HG02938 (cell line): ENCODE data around the gene YIPF1.

Experiments used
- ATAC-seq: cut with Tn5 transposase; IDR thresholded peaks from one replicate; pipeline ENCODE4 v1.9.1; 2021; ENCODE audit warnings: mild to moderate bottlenecking, moderate library complexity; ENCODE audit not compliant: unreplicated experiment

Gene YIPF1

DNA sequence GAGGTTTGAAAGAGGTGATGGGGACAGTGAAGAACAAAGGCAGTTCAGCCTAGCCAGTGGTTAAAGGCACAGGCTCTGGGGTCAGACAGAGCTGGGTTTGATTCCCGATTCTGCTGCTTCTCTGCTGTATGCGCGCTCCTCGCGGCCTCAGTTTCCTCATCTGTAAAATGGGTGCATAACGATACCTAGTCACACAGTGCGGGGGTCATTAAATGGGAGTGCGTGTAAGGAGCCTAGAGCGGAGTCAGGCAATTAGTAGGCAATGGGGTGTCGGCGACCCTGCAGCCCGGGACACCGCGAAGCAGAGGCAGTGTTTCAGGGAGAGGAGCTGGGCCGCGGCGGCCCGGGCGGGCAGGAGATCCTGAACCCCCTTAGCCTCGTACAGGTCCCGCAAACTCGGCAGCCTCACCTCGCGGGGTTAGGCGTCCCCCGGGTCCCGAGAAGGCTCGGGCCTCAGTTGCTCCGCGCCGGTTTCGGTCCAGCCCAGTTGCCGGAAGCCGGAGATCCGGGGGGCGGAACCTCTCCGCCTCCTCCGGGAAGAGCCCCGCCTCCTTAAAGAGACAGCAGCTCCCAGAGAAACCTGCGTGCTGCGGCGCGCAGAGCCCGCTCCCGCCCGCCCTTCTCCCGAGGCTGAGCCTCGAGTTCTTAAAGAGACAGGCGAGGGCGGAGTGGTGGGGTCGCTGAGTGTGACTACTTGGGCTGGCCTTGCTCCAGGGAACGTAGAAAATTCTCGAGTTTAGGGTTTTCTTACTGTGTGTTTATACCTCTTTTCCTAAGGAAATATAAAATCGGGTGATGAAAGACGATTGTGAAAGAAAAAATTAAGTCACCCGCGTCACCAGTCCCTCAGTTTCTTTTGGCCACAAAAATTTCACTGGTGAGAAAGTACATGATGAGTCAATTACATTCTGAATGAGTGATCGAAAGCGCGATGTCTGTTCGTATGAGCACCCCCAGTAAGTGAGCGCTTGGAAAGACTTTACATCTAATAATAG is at the start of gene YIPF1:
TSS of gene YIPF1 (minus strand) at position 494 of the 995 bp plus-strand sequence. CDS start 860 bp downstream, outside the sequence.
- ATAC-seq = peak; percentile 89

DNA sequence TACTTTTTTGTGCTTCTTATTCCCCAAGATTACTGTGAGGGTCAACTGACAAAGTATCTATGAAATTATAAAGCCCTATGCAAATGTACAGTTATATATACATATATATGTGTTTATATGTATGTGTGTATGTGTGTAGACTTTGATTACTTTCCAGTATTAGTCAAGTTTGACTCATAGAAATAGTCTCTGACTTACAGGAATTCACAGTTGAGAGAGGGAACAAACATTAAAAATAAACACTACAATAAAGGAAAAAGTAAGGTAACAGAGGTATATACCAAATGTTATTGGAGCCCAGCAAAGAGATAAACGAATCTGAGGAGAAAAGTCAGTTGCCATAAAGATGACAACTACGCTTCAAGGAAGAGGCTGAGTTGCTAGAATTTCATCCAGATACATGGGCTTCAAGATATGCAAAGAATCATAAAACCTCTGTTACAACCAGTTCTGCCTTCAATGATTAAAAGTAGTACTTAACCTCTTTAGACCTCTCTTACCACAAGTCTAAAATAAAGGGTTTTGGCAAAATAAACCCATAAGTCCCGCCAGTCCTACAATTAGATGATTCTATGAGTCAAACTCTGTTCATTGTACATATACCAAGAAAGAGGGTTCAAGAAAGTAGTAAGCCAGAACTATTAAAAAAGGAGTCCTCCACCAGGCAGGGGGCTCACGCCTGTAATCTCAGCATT is 48.7 kb upstream of the YIPF1 start:
- no peak for ATAC-seq

DNA sequence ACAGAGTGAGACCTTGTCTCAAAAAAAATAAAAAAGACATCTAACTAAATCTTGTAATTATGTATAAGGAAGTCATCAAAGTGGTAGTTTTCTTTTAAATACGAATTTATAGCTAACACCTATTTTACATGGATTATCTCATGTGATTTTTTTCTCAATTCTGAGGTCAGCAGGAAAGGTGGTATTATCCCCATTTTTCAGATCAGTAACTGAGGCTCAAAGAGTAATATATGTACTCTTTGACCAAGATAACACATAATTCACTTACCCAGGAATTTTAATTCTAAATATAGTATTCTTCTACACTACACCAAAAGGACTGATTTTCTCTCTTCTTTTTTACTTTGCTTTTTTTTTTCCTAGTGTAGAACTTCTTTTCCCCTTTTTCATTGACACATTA is 46.8 kb upstream of the YIPF1 start:
- no peak for ATAC-seq

DNA sequence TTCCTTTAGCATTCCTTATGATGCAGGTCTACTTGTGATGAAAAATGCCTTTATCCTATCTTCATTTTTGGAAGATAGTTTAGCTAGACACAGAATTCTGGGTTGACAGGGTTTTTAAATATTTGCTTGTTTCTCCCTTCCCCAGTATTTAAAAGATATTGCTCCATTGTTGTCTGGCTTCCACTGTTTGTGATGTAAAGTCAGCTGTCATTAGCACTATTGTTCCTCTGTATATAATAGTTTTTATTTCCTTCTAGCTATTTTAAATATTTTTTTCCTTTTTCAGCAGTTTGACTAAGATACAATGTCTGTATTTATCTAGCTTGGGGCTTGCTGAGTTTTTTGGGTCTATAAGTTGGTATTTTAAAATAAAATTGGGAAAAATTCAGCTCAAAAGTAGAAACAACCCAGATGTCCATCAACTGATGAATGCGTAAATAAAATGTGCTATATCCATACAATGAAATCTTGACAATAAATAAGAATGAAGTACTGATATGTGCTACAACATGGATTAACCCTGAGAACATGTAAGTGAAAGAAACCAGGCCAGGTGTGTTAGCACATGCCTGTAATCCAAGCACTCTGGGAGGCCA is 44.7 kb upstream of the YIPF1 start:
- no peak for ATAC-seq

DNA sequence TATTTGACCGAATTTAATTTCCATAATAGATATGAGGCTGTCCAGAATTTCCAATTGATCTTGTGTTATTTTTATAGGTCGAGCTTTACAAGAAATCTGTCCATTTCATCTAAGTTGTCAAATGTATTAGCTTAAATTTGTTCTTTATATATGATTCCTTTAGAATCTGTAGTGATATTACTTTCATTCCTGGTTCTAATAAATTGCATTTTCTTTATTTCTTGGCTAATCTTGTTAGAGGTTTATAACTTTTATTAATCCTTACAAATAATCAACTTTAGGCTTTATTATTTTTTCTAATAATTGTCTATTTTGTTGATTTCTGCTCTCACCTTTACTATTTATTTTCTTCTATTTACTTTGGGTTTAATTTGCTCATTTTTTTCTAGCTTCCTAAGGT is 41.9 kb upstream of the YIPF1 start:
- no peak for ATAC-seq

DNA sequence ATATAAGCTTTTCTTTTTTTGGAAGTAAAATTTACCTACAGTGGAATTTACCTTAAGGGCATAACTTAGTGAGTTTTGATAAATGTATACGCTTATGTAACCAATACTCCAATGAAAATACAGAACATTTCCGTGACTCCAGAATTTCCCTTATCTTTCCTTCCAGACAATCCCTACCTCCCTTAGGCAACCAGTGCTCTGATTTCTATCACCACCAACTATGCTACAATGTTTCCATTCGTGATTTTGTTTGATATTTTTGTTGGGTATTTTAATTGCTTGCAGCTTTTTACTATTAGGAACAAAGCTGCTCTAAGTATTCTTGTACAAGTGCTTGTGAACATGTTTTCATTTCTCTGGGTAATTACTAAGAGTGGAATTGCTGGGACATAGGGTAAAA is 41.3 kb upstream of the YIPF1 start:
- ATAC-seq = no peak

DNA sequence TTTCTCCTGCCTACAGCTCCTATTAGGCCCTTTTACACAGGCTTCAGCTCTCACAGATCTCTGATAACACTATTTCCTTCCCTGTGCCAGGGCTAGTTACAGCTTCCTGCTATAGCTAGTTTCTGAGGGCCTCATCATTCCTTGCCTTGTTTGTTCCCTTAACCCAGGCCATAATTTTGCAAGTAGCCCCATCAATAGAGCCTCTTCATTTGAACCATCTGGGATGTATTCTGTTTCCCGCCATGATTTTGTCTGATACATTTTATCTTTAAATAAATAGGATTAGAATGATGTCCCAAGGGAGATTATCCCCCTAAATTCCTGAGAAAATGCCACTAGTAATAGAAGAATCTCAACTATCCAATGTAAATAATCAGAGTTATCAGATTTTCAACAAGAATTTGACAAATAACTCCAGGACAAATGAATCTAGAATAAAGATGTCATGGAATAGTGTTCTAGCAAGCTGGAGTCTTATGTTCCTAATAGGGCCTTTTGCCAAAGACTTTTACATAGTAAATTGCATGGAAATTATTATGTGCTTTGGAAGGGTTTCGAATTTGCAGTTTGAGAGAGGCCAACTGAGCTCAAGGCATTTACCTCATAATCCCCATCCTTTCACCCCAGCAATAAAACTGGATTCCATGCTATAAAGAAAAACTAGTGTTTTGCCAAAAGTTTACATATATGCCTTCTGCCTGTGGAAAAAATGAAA is 39.8 kb upstream of the YIPF1 start:
- ATAC-seq = no peak

DNA sequence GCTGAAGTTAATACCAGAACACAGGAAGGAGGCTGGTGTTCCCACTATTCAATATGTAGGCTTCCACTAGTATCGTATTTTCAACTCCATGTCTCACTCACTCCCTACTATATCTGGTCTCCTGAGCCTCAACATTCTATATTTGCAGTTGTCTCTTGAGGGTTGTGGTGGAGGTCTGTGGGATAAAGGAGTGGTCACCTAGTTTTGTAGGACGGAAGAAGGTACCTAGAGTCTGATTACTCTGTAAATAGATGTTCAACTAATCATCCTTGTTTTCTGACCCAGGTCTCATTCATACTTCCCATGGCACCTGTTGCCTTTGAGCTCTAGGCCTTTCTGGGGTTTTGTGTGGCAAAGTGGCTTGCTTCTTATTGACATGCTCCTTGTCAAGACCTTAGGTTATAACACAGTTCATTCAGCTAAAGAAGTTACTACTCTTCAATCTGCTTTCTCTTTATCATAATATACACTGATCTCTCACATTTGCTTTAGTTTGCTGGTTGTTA is 37.8 kb upstream of the YIPF1 start:
- no peak for ATAC-seq

DNA sequence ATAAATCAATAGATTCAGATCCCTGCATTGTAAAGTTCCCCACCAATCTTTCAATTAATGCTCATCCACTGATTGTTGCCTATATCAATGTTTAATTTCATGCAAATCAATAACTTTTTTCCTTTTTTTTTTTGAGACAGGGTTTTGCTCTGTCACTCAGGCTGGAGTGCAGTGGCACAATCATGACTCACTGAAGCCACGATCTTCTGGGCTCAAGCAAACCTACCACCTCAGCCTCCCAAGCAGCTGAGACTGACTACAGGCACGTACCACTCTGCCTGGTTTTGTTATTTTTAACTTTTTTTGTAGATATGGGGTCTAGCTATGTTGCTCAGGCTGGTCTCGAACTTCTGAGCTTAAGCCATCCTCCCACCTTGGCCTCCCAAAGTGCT is 30.1 kb upstream of the YIPF1 start:
- ATAC-seq = no peak

DNA sequence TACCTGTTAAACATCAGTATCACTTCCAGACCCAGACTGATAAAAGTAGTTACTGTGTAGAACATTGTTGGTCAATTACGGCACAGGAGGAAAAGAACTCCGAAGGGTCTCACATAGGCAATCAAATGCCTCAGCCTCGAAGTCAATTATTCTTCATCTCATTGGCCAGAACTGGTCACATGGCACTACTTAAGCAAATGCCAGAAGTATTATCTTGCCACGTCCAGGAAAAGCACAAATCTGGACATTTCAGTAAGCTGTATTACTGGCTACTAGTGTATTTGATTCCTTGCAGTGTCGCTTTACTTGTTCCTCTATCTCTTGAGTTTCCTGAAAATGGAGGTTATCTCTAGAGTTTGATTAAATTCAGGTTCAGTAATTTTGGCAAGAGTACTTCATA is 28.7 kb upstream of the YIPF1 start:
- no peak for ATAC-seq

DNA sequence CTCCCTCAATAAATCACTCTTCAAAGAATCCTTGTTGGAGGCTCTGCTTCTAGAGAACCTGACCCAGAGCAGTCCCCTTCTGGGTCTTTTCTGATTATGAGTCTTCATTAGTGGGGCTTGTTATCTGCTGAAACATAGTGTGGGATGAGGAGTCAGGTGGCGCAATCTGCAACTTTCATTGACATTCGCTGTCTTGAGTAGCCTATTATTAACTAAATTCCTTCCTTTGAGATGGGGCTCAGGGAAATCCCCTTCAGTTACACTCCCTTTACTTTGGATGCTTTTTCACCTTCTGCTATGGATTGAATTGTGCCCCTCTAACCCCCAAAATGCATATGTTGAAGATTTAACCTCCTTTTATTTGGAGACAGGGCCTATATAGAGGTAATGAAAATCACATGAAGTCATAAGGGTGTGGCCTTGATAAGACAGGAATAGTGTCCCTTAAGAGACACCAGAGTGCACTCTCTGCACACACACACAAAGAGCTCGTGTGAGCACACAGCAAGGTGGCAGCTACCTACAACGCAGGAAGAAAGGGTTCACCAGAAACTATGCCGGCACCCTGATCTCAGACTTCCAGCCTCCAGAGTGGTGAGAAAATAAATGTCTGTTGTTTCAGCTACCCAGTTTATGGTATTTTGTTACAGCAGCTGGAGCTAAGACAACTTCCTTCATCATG is 23.9 kb upstream of the YIPF1 start:
- ATAC-seq = no peak

DNA sequence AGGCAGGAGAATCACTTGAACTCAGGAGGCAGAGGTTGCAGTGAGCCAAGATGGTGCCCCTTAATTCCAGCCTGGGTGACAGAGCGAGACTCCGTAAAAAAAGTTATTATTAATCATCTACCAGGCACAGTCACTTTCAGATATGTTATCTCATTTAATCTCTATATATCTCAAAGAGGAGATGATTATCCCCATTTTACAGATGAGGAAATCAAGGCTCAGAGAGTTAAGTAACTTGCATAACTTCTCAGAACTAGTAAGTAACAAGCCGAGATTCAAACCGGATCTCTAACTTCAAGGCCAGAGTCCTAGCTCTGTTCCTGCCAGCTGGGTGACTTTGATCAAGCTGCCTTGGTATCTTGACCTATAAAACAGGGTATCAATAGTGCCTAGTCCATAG is 21.8 kb upstream of the YIPF1 start:
- no peak for ATAC-seq

DNA sequence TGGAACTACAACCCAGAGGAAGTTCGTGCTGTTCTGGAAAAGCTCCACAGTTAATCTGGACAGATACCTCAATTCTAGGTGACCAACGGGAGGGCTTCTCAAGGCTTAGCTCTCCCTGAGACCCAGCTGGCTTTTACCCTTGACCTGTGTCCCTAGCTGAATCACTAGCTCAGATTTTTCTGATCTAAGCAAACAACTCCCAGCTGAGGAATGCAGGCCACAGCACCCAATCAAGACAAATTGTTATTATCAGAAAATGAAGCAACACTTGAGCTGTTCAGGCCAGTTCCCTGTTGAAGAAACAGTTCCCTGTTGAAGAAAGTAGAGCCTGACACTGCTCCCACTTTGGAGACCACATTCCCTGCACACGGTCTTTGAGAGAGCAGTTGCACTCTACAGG is 20.3 kb upstream of the YIPF1 start:
- no peak for ATAC-seq

DNA sequence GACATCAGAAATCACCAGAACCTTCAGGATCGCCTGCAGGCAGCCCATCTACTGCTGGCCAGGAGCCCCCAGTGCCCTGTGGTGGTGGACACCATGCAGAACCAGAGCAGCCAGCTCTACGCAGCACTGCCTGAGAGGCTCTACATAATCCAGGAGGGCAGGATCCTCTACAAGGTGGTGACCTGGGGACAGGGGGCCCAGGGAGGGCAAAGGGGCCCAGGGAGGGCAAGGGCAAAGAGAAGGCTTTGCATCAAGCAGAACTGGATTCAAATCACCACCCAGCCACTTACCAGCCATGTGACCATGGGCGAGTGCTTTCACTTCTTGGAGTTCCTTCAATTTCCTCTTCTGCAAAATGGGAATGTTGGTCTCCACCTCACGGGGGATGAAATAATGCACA is 16.5 kb upstream of the YIPF1 start:
- no peak for ATAC-seq

DNA sequence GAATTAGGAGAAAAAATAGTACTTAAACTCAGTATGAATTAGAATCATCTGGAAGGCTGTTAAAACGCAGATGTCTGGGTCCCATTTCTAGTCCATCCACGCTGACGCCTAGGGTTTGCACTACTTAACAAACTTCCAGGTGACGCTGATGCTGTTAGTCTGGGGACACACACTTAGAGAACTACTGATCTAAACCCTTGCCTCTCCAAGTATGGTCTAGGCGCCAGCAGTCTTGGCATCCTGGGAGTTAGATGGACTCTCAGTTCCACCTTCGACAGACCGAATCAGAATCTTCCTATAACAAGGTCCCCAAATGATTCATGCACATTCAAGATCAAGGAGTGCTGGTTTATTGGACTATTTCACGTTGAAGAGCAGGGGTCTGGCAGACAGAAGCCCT is 15.9 kb upstream of the YIPF1 start:
- no peak for ATAC-seq

DNA sequence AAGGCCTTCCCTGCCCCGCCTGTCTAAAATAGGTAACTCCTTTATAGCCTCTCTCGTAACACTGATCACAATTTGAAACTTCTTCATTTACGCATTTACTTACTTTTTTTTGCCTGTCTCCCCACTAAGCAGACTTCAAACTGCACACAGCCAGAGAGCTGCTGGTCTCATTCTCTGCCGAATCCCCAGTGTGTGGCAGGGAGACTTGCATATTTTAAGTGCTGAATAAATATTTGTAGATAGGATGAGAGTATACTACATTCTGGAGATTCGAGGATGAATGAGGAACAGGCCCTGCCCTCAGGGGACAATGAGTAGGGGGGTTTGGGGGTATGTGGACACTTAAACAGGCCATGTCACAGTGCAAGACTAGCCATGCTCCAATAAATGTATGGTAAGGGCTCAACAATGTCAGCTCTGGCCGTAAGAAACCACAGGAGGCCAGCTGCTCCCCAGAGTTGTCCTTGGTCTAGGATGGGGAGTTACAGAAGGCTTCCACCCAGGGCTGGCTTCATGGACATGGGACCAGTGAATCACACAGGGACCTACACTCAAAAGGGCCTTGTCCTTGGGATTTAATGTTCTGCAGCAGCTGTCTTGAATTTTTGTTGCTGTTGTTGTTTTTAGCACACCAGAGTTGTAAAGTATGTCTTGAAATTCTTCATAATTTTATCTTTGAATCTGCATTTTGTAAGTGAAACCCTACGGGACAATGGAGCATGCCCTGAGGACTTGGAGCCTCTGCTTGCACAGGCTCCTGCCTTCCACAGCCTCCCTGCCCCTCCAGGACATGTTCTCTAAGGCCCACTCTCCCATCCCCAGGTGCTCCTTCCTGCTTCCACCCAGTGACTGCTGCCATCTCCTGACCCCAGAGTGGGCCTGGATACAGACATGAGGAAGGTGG is 12.9 kb upstream of the YIPF1 start:
- no peak for ATAC-seq

DNA sequence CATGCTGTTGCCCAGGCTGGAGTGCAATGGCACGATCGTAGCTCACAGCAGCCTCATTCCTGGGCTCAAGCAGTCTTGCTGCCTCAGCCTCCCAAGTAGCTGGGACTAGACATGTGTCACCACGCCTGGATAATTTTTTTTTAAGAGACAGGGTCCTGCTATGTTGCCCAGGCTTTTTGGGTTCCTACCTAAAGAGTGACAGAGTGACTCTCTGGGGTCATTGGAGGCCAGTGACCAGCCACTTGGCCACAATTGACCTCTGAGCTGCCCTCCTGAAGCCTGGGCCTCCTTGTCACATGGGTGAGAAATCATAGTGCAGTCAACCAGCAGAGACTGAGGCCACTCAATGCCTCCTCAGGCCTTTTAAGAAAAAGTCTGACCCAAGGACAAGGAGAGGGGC is 10.1 kb upstream of the YIPF1 start:
- ATAC-seq = no peak

DNA sequence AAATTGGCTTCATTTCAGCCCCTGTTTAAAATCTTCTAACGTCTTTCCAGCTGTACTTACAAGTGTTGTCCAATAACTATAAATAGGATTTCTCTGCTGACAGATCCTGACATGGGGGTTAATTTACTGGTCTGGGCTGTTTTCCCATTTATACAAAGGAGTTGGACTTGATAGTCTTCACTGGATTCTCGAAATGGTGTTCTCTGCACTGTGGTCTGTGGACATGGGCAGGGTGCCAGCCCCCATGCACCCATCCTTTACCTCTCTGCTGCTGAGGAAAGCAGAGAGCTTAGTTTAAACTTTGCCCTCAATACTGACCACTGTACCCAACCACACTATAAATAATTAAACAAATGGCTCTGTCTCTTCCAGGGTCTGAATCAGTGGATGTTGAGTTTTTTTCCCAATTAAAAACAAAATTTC is 9.6 kb upstream of the YIPF1 start:
- no peak for ATAC-seq

DNA sequence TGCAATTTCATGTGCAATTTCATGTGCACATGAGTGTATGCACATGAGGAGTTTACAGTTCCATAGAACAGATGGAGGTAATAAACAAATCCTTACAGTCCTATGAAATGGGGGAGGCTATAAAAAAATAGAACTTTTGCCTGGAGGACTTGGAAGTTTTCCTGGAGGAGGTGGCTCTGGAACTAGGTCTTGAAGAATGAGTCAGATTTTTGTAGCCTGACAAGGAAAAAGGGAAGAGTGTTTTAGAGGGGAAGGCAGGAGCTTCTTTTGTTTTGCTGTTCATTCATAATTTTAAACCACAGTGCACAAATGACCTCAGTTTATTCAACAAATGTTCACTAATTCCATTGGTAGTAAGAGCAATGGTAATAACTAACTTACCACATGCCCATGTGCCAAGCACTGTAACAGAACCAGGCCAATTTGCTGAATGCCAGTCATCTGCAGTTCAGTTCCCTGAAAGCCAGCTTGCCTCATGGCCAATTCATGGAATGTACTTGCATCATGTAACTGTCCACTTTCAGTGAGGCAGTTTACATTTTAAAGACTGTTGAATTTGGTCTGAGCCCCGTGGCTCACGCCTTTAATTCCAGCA is 7.1 kb upstream of the YIPF1 start:
- no peak for ATAC-seq
